CD4-positive, alpha-beta memory T cell (primary cell): ENCODE measurements around the gene MAPKAPK2. TPM values are rescaled to one million over a fixed set of nuclear protein-coding genes. Genes with fewer than 3 reads are reported as not detected.
"Not testable (repeated sequence)": the region's sequence is repeated elsewhere in the genome, so short reads cannot be mapped to it uniquely, and the experiment has no call there.

Experiments used
- CTCF ChIA-PET: fragments of 350-600 bp; sonication (Branson Sonifier 250); formaldehyde crosslinking; loops from one replicate; lab custom pipeline; 2021; ENCODE audit warnings: inconsistent platforms; ENCODE audit not compliant: partially characterized antibody; lab: Charles Lee
- POLR2A ChIA-PET: fragments of 350-600 bp; sonication (Branson Sonifier 250); formaldehyde crosslinking; loops from one replicate; lab custom pipeline; 2021; ENCODE audit not compliant: partially characterized antibody; lab: Charles Lee
- DNase-seq, 5 donors: peaks; one replicate each; pipeline versions ENCODE4 v3.0.0 to v3.0.0-alpha.2; 2020 to 2022; ENCODE audit warnings: mixed read lengths in 1 of 5
- H3K27ac ChIP-seq: one replicate; pipeline ENCODE4 v1.7.0; 2013; ENCODE audit warnings: low read depth, low read length
- H3K27me3 ChIP-seq: 2 replicates; pipeline ENCODE4 v1.7.0; 2013; ENCODE audit warnings: mild to moderate bottlenecking, low read length, moderate library complexity; ENCODE audit not compliant: insufficient read depth
- H3K36me3 ChIP-seq: 2 replicates; pipeline ENCODE4 v1.7.0; 2013; ENCODE audit warnings: mild to moderate bottlenecking, low read length, moderate library complexity; ENCODE audit not compliant: insufficient read depth
- H3K4me1 ChIP-seq: 2 replicates; pipeline ENCODE4 v1.7.0; 2013; ENCODE audit warnings: mild to moderate bottlenecking, low read length, moderate library complexity; ENCODE audit not compliant: insufficient read depth
- H3K4me3 ChIP-seq, 2 donors: one replicate each; pipeline ENCODE4 v1.7.0; 2013; ENCODE audit warnings: low read length in 2 of 2, mild to moderate bottlenecking in 1 of 2
- H3K9me3 ChIP-seq, 2 donors: one replicate each; pipeline ENCODE4 v1.7.0; 2013; ENCODE audit warnings: low read length in 2 of 2, control low read depth in 1 of 2; ENCODE audit not compliant: control insufficient read depth in 1 of 2
- H3K27ac Mint-ChIP-seq, 7 donors: one replicate each; pipeline ENCODE4 v1.8.0; 2020 to 2021; ENCODE audit warnings: mixed read lengths in 7 of 7, mild to moderate bottlenecking in 6 of 7, inconsistent platforms in 3 of 7, moderate library complexity in 3 of 7
- H3K27me3 Mint-ChIP-seq, 2 donors: one replicate each; pipeline ENCODE4 v1.8.0; 2020 to 2021; ENCODE audit warnings: mixed read lengths in 2 of 2
- H3K36me3 Mint-ChIP-seq, 2 donors: one replicate each; pipeline ENCODE4 v1.8.0; 2020 to 2021; ENCODE audit warnings: mixed read lengths in 2 of 2, inconsistent platforms in 1 of 2, mild to moderate bottlenecking in 1 of 2
- H3K4me1 Mint-ChIP-seq, 4 donors: one replicate each; pipeline ENCODE4 v1.8.0; 2020 to 2021; ENCODE audit warnings: mixed read lengths in 4 of 4, mild to moderate bottlenecking in 1 of 4
- H3K4me3 Mint-ChIP-seq, 8 donors: one replicate each; pipeline ENCODE4 v1.8.0; 2020 to 2021; ENCODE audit warnings: mixed read lengths in 8 of 8, mild to moderate bottlenecking in 7 of 8, moderate library complexity in 6 of 8, inconsistent platforms in 3 of 8
- H3K9me3 Mint-ChIP-seq, 8 donors: one replicate each; pipeline ENCODE4 v1.8.0; 2020 to 2021; ENCODE audit warnings: mixed read lengths in 8 of 8, mild to moderate bottlenecking in 5 of 8, inconsistent platforms in 3 of 8, moderate library complexity in 1 of 8
- intact Hi-C: fragments of 100-400 bp; cut with micrococcal nuclease; formaldehyde crosslinking; loops from one replicate; pipeline ENCODE4 v1.15.1; 2023
- polyA plus RNA-seq, 2 donors: library from polyadenylated mRNA; unstranded; fragments of 300-500 nt; fragmentation: Illumina TruSeq; gene quantifications; one replicate each; pipeline ENCODE4 v1.2.3, GENCODE V29; 2021
- total RNA-seq, 2 experiments: library from RNA; stranded (reverse); gene quantifications; one replicate each; pipeline ENCODE4 v1.2.3, GENCODE V29; 2021

MAPKAPK2 gene
- total and polyA plus RNA-seq, 4 experiments from 2014 or later: 1.3 to 72.8 (median 37.8) TPM

DNA sequence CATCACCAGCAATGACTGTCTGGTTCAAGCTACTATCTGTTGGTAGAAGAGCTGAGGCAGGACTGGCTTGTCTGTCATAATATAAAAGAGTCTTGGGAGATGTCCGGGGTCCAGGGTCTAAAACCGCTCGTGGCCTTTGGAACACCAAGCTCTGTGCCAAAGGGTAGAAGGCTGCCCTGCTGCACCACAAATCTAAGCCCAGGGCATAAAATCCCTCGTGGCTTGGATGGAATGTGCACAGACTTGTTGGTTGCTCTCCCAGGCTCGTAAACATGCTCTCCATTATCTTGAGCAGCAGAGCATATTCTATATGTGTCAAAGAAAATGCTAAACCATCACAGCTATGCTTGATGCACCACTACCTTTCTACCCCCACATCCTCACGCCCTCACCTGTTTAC, 94.2 kb downstream of the MAPKAPK2 start:
- H3K4me1 Mint-ChIP-seq: peaks cover 15 to 23% (median 17%) of the 10 kb centered on the region in 4 donors
- H3K9me3 ChIP-seq, H3K9me3 Mint-ChIP-seq, H3K36me3 Mint-ChIP-seq, H3K4me3 ChIP-seq, H3K27ac ChIP-seq, intact Hi-C loops, H3K36me3 ChIP-seq, H3K27ac Mint-ChIP-seq, H3K4me3 Mint-ChIP-seq, CTCF ChIA-PET, DNase-seq, H3K27me3 Mint-ChIP-seq, H3K27me3 ChIP-seq: not testable (repeated sequence)
- POLR2A ChIA-PET: interaction anchor here (0.8 to 1.5 kb wide), 2 partner anchors 13 to 20 kb away, joined by 3 to 4 read pairs; no protein-coding TSS in a partner anchor
- peaks cover 18% of the 10 kb centered on the region for H3K4me1 ChIP-seq

DNA sequence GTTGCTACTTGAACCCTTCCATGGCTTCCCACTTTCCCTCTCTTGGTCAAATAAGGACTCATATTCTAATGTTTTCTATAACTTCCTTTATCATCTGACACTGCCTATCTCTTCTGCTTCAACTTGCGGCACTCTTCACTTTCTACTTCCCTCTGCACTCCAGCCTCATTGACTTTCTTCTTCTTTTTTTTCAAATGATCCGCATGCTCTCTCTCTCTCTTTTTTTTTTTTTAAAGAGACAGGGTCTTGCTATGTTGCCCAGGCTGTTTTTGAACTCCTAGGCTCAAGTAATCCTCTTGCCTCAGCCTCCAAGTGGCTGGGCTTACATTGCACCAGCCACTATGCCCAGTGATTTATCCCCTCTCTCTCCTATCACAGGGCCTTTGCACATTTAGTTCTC, 94.9 kb downstream of the MAPKAPK2 start:
- ChIA-PET POLR2A (interaction anchor here (1.5 kb wide), 1 partner anchor 21 kb away, joined by 4 read pairs; no protein-coding TSS in a partner anchor), CTCF (interaction anchor here (1.0 kb wide), 1 partner anchor 13 kb away, joined by 3 read pairs; no protein-coding TSS in a partner anchor)
- no peaks in the 10 kb centered on the region for H3K27me3 Mint-ChIP-seq
- no peak overlapping the region for H3K4me3 Mint-ChIP-seq
- Histone ChIP-seq H3K36me3 (no peaks in the 10 kb centered on the region), H3K4me1 (peaks cover 25% of the 10 kb centered on the region), H3K9me3 (no peaks in the 10 kb centered on the region), H3K4me3 (no peak overlapping the region), H3K27me3 (no peaks in the 10 kb centered on the region), H3K27ac (no peak overlapping the region)
- peaks cover 16 to 24% (median 22%) of the 10 kb centered on the region in 4 donors for H3K4me1 Mint-ChIP-seq
- intact Hi-C loops: no loop called here
- H3K36me3 Mint-ChIP-seq: no peaks in the 10 kb centered on the region
- DNase-seq: no peak
- no peak overlapping the region for H3K27ac Mint-ChIP-seq
- H3K9me3 Mint-ChIP-seq: no peaks in the 10 kb centered on the region

DNA sequence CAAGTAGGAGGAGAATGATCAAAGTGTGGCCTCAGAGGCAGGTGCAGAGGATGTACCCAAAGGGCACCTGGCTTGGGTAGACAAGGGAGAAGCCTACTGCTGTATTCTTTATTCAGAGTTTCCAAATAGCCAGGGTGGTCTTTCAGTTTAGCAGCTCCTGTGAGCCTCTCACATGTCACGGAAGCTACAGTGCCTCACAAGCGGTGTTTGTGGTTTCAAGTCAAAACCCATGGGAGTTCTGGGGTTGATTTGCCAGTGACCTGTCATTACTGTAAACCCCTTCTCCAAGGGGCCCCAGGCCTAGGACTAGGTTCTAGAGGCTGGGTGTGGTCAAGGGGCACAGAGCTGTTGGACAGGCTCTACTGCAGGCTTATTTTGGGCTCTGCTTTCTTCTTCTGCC, 97.7 kb downstream of the MAPKAPK2 start:
- H3K27ac Mint-ChIP-seq: peak overlapping the region in 6 of 7 donors; percentile 11 to 72 (median 46)
- no peak for DNase-seq
- Histone ChIP-seq H3K4me3 (no peak overlapping the region), H3K9me3 (no peaks in the 10 kb centered on the region), H3K27me3 (no peaks in the 10 kb centered on the region), H3K4me1 (peaks cover 37% of the 10 kb centered on the region), H3K36me3 (no peaks in the 10 kb centered on the region), H3K27ac (no peak overlapping the region)
- ChIA-PET CTCF (interaction anchor here (1.2 to 3.3 kb wide), 3 partner anchors 11 to 56 kb away, joined by 3 to 14 read pairs (median 4); no protein-coding TSS in a partner anchor), POLR2A (interaction anchor here (1.2 to 12.7 kb wide), 3 partner anchors 12 to 21 kb away, joined by 3 to 110 read pairs (median 46); partner anchors contain the start of genes IL10 and IL19)
- no peaks in the 10 kb centered on the region for H3K36me3 Mint-ChIP-seq
- H3K4me1 Mint-ChIP-seq: peaks cover 34 to 51% (median 47%) of the 10 kb centered on the region in 4 donors
- intact Hi-C loops: no loop called here
- H3K9me3 Mint-ChIP-seq: peaks cover 0 to 3% (median 0%) of the 10 kb centered on the region in 8 donors
- H3K4me3 Mint-ChIP-seq: peak overlapping the region in 1 of 8 donors; percentile 6
- no peaks in the 10 kb centered on the region for H3K27me3 Mint-ChIP-seq

DNA sequence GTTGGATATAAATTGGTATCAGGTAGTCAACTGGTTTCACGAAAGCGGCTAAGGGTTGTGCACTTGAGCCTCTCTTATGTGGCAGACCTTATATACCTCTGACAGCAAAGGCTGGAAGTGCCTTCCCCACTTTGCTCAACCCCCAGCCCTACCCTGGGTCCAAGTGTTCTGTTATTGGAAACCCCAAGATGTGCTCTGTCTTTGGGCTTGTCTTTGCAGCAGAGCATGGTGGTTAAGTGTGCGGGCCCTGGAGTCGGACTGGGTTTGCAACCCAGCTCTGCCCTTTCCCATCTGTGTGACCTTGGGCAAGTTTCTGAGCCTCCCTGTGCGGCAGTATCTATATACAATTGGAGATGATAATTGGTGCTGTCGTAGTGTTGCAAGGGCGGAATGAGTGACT, 98.8 kb downstream of the MAPKAPK2 start:
- Histone ChIP-seq H3K4me1 (peaks cover 37% of the 10 kb centered on the region), H3K36me3 (no peaks in the 10 kb centered on the region), H3K27me3 (no peaks in the 10 kb centered on the region), H3K4me3 (no peak overlapping the region), H3K9me3 (no peaks in the 10 kb centered on the region), H3K27ac (no peak overlapping the region)
- Mint-ChIP-seq H3K4me3 (peak overlapping the region in 3 of 8 donors; percentile 8 to 47 (median 32)), H3K27ac (peak overlapping the region in 5 of 7 donors; percentile 48 to 93 (median 83)), H3K27me3 (no peaks in the 10 kb centered on the region), H3K9me3 (peaks cover 0 to 3% (median 0%) of the 10 kb centered on the region in 8 donors), H3K36me3 (no peaks in the 10 kb centered on the region), H3K4me1 (peaks cover 37 to 59% (median 49%) of the 10 kb centered on the region in 4 donors)
- DNase-seq: no peak
- intact Hi-C loops: no loop called here
- POLR2A ChIA-PET: interaction anchor here (0.8 to 12.7 kb wide), 5 partner anchors 13 to 126 kb away, joined by 3 to 110 read pairs (median 9); partner anchors contain the start of genes IL10 and IL19
- CTCF ChIA-PET: interaction anchor here (0.8 to 5.2 kb wide), 7 partner anchors 14 to 199 kb away, joined by 3 to 25 read pairs (median 4); partner anchors contain the start of gene IL19

Other genes with a start within 250 kb of the MAPKAPK2 start
- gene IKBKE, start 214.4 kb upstream of the MAPKAPK2 start, total RNA-seq: 10 to 100 TPM; 81.8 to 92.3 TPM
- 10 to 100 TPM; 46.8 to 56.3 TPM for gene IKBKE, start 214.4 kb upstream of the MAPKAPK2 start, polyA plus RNA-seq
- gene RASSF5, start 177.4 kb upstream of the MAPKAPK2 start, total RNA-seq: 100 to 1,000 TPM; 186 to 190 TPM
- gene RASSF5, start 177.4 kb upstream of the MAPKAPK2 start, polyA plus RNA-seq: 100 to 1,000 TPM; 249 to 298 TPM
- 10 to 100 TPM; 53.5 to 54.5 TPM for gene EIF2D, start 72.4 kb upstream of the MAPKAPK2 start, total RNA-seq
- 10 to 100 TPM; 33.5 to 38.9 TPM for gene EIF2D, start 72.4 kb upstream of the MAPKAPK2 start, polyA plus RNA-seq
- gene DYRK3, start 49.4 kb upstream of the MAPKAPK2 start, total RNA-seq: 1 to 10 TPM in 1 of 2 experiments, under 1 TPM in 1; 0.78 to 1.2 TPM
- gene DYRK3, start 49.4 kb upstream of the MAPKAPK2 start, polyA plus RNA-seq: under 1 TPM in 1 of 2 donors, not detected in 1; 0.22 TPM
- gene IL19, start 85.9 kb downstream of the MAPKAPK2 start, total RNA-seq: not detected
- gene IL19, start 85.9 kb downstream of the MAPKAPK2 start, polyA plus RNA-seq: not detected
- gene IL10, start 87.6 kb downstream of the MAPKAPK2 start, total RNA-seq: under 1 TPM; 0.28 to 0.32 TPM
- under 1 TPM; 0.11 to 0.34 TPM for gene IL10, start 87.6 kb downstream of the MAPKAPK2 start, polyA plus RNA-seq
- gene IL20, start 180.7 kb downstream of the MAPKAPK2 start, total RNA-seq: not detected
- gene IL20, start 180.7 kb downstream of the MAPKAPK2 start, polyA plus RNA-seq: not detected
- gene IL24, start 212.5 kb downstream of the MAPKAPK2 start, total RNA-seq: not detected
- 10 to 100 TPM; 20.3 to 29.6 TPM for gene IL24, start 212.5 kb downstream of the MAPKAPK2 start, polyA plus RNA-seq
- gene FCMR, start 237.0 kb downstream of the MAPKAPK2 start, total RNA-seq: 100 to 1,000 TPM; 554 to 588 TPM
- gene FCMR, start 237.0 kb downstream of the MAPKAPK2 start, polyA plus RNA-seq: 100 to 1,000 TPM; 493 to 558 TPM